HCT116 (cell line): Measurements from ENCODE around the gene ZSWIM6. TPM values are rescaled to one million over a fixed set of nuclear protein-coding genes. Genes with fewer than 3 reads are reported as not detected.

Experiments
- ATAC-seq: fragments of 200-7000 bp; cut with Tn5 transposase; 2 replicates; pipeline ENCODE4 v1.9.1; 2020; ENCODE audit warnings: mild to moderate bottlenecking, moderate library complexity
- BruUV-seq: library from RNA; stranded (reverse); fragments of 400-500 nt; replicated peaks from 2 replicates; lab custom pipeline; 2021; lab: Mats Ljungman, UMichigan
- CTCF ChIA-PET: fragments of 300-600 bp; sonication (Branson Sonifier 250); formaldehyde crosslinking; loops from one replicate; lab custom pipeline; 2021; ENCODE audit warnings: antibody characterized with exemption; lab: Charles Lee
- POLR2A ChIA-PET: fragments of 300-600, 350-600 bp; sonication (Branson Sonifier 250); formaldehyde crosslinking; loops from one replicate; lab custom pipeline; 2021; ENCODE audit warnings: antibody characterized with exemption; lab: Charles Lee
- RAD21 ChIA-PET, 2 experiments: fragments of 300-600 bp; sonication (Branson Sonifier 250); formaldehyde crosslinking; loops; one replicate each; lab custom pipeline; 2023; ENCODE audit warnings: low total read pairs in 2 of 2; ENCODE audit not compliant: uncharacterized antibody in 2 of 2, unreplicated experiment in 2 of 2, low non-redundant PET in 1 of 2; lab: Charles Lee
- DNase-seq: peaks from one replicate; pipeline ENCODE4 v3.0.0-alpha.2; 2010; ENCODE audit warnings: low read depth, low spot score
- H2AFZ ChIP-seq: fragments of 200-600 bp; shearing (Covaris generic), sonication (generic); 2 replicates; pipeline ENCODE4 v1.6.1; 2017; ENCODE audit warnings: low read depth, mixed run types, mixed read lengths, antibody characterized with exemption, low read length; ENCODE audit not compliant: poor library complexity, severe bottlenecking
- H3K27ac ChIP-seq: 2 replicates; pipeline ENCODE4 v1.5.1; 2012; ENCODE audit warnings: low read depth, low read length
- H3K27me3 ChIP-seq: fragments of 200-600 bp; sonication (generic); 2 replicates; pipeline ENCODE4 v1.6.1; 2016; ENCODE audit warnings: mixed run types, low read length, mixed read lengths; ENCODE audit not compliant: insufficient read depth
- H3K36me3 ChIP-seq, 2 experiments: fragments of 200-500 bp in 1 of 2; fragments of 200-600 bp in 1 of 2; sonication (Bioruptor generic) in 1 of 2; sonication (generic) in 1 of 2; 2 replicates each; pipeline versions ENCODE4 v1.5.1 to v1.6.1; 2014 to 2016; ENCODE audit warnings: low read length in 2 of 2, inconsistent platforms in 1 of 2, mixed read lengths in 1 of 2, mixed run types in 1 of 2; ENCODE audit not compliant: insufficient read depth in 2 of 2, control insufficient read depth in 1 of 2
- H3K4me1 ChIP-seq, 2 experiments: fragments of 200-600 bp in 1 of 2; sonication (generic) in 1 of 2; 2 replicates each; pipeline versions ENCODE4 v1.5.1 to v1.6.1; 2012 to 2017; ENCODE audit warnings: low read length in 2 of 2, inconsistent platforms in 1 of 2, mild to moderate bottlenecking in 1 of 2, mixed read lengths in 1 of 2, mixed run types in 1 of 2, moderate library complexity in 1 of 2; ENCODE audit not compliant: insufficient read depth in 2 of 2, control insufficient read depth in 1 of 2
- H3K4me2 ChIP-seq: fragments of 200-600 bp; sonication (generic); 2 replicates; pipeline ENCODE4 v1.6.1; 2017; ENCODE audit warnings: mixed run types, low read length, mixed read lengths
- H3K4me3 ChIP-seq, 2 experiments: fragments of 200-600 bp in 1 of 2; sonication (generic) in 1 of 2; replicated peaks in 1 of 2; 2 replicates each; pipeline ENCODE4 v1.5.1; 2011 to 2016; ENCODE audit warnings: low read length in 2 of 2, control low read depth in 1 of 2, low read depth in 1 of 2, mild to moderate bottlenecking in 1 of 2, mixed read lengths in 1 of 2, mixed run types in 1 of 2
- H3K79me2 ChIP-seq: fragments of 200-600 bp; sonication (generic); 2 replicates; pipeline ENCODE4 v1.6.1; 2017; ENCODE audit warnings: mild to moderate bottlenecking, mixed run types, low read length, moderate library complexity, mixed read lengths; ENCODE audit not compliant: insufficient read depth
- H3K9ac ChIP-seq: fragments of 200-600 bp; sonication (generic); 2 replicates; pipeline ENCODE4 v1.6.1; 2016; ENCODE audit warnings: low read length, mixed read lengths
- H3K9me2 ChIP-seq: fragments of 200-600 bp; sonication (generic), shearing (Covaris generic); 2 replicates; pipeline ENCODE4 v1.6.1; 2017; ENCODE audit warnings: mixed run types, mild to moderate bottlenecking, moderate library complexity; ENCODE audit not compliant: insufficient read depth
- H3K9me3 ChIP-seq, 2 experiments: fragments of 200-500 bp in 1 of 2; fragments of 200-600 bp in 1 of 2; sonication (Bioruptor generic) in 1 of 2; sonication (generic) in 1 of 2; 2 replicates each; pipeline ENCODE4 v1.6.1; 2014 to 2017; ENCODE audit warnings: low read length in 2 of 2, mixed read lengths in 2 of 2, inconsistent platforms in 1 of 2, low read depth in 1 of 2, mild to moderate bottlenecking in 1 of 2, mixed run types in 1 of 2, moderate library complexity in 1 of 2; ENCODE audit not compliant: control insufficient read depth in 1 of 2, insufficient read depth in 1 of 2
- H4K20me1 ChIP-seq: fragments of 200-600 bp; sonication (generic), shearing (Covaris generic); 2 replicates; pipeline ENCODE4 v1.6.1; 2017; ENCODE audit warnings: mixed run types, mild to moderate bottlenecking, moderate library complexity; ENCODE audit not compliant: insufficient read depth
- ATF3 ChIP-seq: IDR thresholded peaks from 2 replicates; pipeline ENCODE4 v1.6.1; 2012
- CTCF ChIP-seq, 3 experiments: fragments of 200-600 bp in 1 of 3; sonication (generic) in 1 of 3; IDR thresholded peaks in 2 of 3; conservative IDR thresholded peaks in 1 of 3; 2 replicates each; pipeline ENCODE4 v1.5.1; 2012 to 2017; ENCODE audit warnings: low read depth in 2 of 3, low read length in 2 of 3, antibody characterized with exemption in 1 of 3, borderline replicate concordance in 1 of 3, control low read depth in 1 of 3, mild to moderate bottlenecking in 1 of 3, mixed read lengths in 1 of 3, mixed run types in 1 of 3, moderate library complexity in 1 of 3; ENCODE audit not compliant: insufficient read depth in 1 of 3
- EGR1 ChIP-seq: IDR thresholded peaks from 2 replicates; pipeline ENCODE4 v1.6.1; 2012; ENCODE audit warnings: low read depth
- EZH2phosphoT487 ChIP-seq: fragments of 200-600 bp; IDR thresholded peaks from 2 replicates; pipeline ENCODE4 v1.6.1; 2018; ENCODE audit warnings: antibody characterized with exemption, borderline replicate concordance
- FOSL1 ChIP-seq: IDR thresholded peaks from 2 replicates; pipeline ENCODE4 v1.6.1; 2012; ENCODE audit warnings: low read depth
- RAD21 ChIP-seq: IDR thresholded peaks from 2 replicates; pipeline ENCODE4 v1.6.1; 2012; ENCODE audit warnings: low read depth, mild to moderate bottlenecking
- REST ChIP-seq: IDR thresholded peaks from 2 replicates; pipeline ENCODE4 v1.6.1; 2012; ENCODE audit warnings: low read depth
- TCF7L2 ChIP-seq: IDR thresholded peaks from 2 replicates; pipeline ENCODE4 v1.7.0; 2011; ENCODE audit warnings: borderline replicate concordance, inconsistent platforms; ENCODE audit not compliant: insufficient read depth, insufficient read length; ENCODE audit errors: extremely low read depth
- YY1 ChIP-seq: IDR thresholded peaks from 2 replicates; pipeline ENCODE4 v1.6.1; 2011; ENCODE audit warnings: low read length, low read depth, moderate library complexity, mild to moderate bottlenecking; ENCODE audit not compliant: insufficient replicate concordance; ENCODE audit errors: extremely low read depth
- intact Hi-C: fragments of 100-400 bp; cut with micrococcal nuclease; formaldehyde crosslinking; loops from 2 replicates; pipeline ENCODE4 v1.10.0; 2022
- total RNA-seq: library from RNA; stranded (reverse); gene quantifications from one replicate; pipeline ENCODE4 v1.2.1, GENCODE V29; 2021; ENCODE audit not compliant: unreplicated experiment

The ZSWIM6 gene
- total RNA-seq, 1 experiment from 2014 or later = 7.4 TPM

- no peak for ATAC-seq
- TF ChIP-seq EZH2phosphoT487 (no peak), RAD21 (no peak), REST (no peak), FOSL1 (no peak), YY1 (no peak), TCF7L2 (no peak), ATF3 (no peak), EGR1 (no peak), CTCF (IDR thresholded peaks at IDR 0.05 in 2 of 3, conservative IDR thresholded peaks at IDR 0.05 in 1 of 3; ENCODE audit: borderline replicate concordance in 1 of 3, insufficient read depth in 1 of 3, low read depth in 2 of 3, low read length in 2 of 3) (no peak)
- H3K9ac ChIP-seq = no peak overlapping the region
- ChIA-PET RAD21 (no interaction called here), POLR2A (no interaction called here), CTCF (interaction anchor here (0.6 kb wide), 1 partner anchor 52 kb away, joined by 3 read pairs; no protein-coding TSS in a partner anchor)
- H3K27me3 ChIP-seq = no peaks in the 10 kb centered on the region
- H3K9me3 ChIP-seq = no peaks in the 10 kb centered on the region
- no peaks in the 10 kb centered on the region for H3K36me3 ChIP-seq
- no TSS peak for BruUV-seq
- H3K4me1 ChIP-seq = peaks cover 0 to 4% of the 10 kb centered on the region in 2 experiments; a peak in 1 of 4 replicates
- H3K4me2 ChIP-seq = no peak overlapping the region
- no peak overlapping the region for H3K27ac ChIP-seq
- H3K79me2 ChIP-seq = peaks cover 37% of the 10 kb centered on the region
- no peaks in the 10 kb centered on the region for H4K20me1 ChIP-seq
- no peak overlapping the region for H3K4me3 ChIP-seq
- intact Hi-C loops = no loop called here
- no peak for DNase-seq
- H3K9me2 ChIP-seq = no peaks in the 10 kb centered on the region
- H2AFZ ChIP-seq = no peak overlapping the region
Observed at GRCh38 chr5:61394078-61394704, 62.1 kb downstream of the ZSWIM6 start.
